Effector memory CD8-positive, alpha-beta T cell (primary cell): Measurements from ENCODE around the gene CBX1.
A peak's percentile ranks its signal among the peaks of the same experiment; 100 is the strongest.

Experiments
- ATAC-seq: fragments of 150-1000 bp; cut with Tn5 transposase; replicated peaks from 2 replicates; pipeline ENCODE4 v1.10.0; 2021; ENCODE audit warnings: mild to moderate bottlenecking, moderate library complexity
- DNase-seq, 3 experiments: peaks; one replicate each; pipeline ENCODE4 v3.0.0; 2021
- H3K27ac Mint-ChIP-seq, 2 donors: one replicate each; pipeline ENCODE4 v1.8.0; 2022; ENCODE audit warnings: mild to moderate bottlenecking in 2 of 2, mixed read lengths in 2 of 2, moderate library complexity in 2 of 2
- H3K27me3 Mint-ChIP-seq, 2 donors: one replicate each; pipeline ENCODE4 v1.8.0; 2022; ENCODE audit warnings: mixed read lengths in 2 of 2
- H3K36me3 Mint-ChIP-seq: one replicate; pipeline ENCODE4 v1.8.0; 2022; ENCODE audit warnings: mild to moderate bottlenecking, moderate library complexity, mixed read lengths; ENCODE audit not compliant: insufficient read depth
- H3K4me1 Mint-ChIP-seq, 2 donors: one replicate each; pipeline ENCODE4 v1.8.0; 2022; ENCODE audit warnings: low read depth in 2 of 2, mixed read lengths in 2 of 2
- H3K4me3 Mint-ChIP-seq, 2 donors: one replicate each; pipeline ENCODE4 v1.8.0; 2022; ENCODE audit warnings: mild to moderate bottlenecking in 2 of 2, mixed read lengths in 2 of 2, moderate library complexity in 2 of 2
- H3K9me3 Mint-ChIP-seq, 2 donors: one replicate each; pipeline ENCODE4 v1.8.0; 2022; ENCODE audit warnings: mixed read lengths in 2 of 2

CBX1 gene

DNA sequence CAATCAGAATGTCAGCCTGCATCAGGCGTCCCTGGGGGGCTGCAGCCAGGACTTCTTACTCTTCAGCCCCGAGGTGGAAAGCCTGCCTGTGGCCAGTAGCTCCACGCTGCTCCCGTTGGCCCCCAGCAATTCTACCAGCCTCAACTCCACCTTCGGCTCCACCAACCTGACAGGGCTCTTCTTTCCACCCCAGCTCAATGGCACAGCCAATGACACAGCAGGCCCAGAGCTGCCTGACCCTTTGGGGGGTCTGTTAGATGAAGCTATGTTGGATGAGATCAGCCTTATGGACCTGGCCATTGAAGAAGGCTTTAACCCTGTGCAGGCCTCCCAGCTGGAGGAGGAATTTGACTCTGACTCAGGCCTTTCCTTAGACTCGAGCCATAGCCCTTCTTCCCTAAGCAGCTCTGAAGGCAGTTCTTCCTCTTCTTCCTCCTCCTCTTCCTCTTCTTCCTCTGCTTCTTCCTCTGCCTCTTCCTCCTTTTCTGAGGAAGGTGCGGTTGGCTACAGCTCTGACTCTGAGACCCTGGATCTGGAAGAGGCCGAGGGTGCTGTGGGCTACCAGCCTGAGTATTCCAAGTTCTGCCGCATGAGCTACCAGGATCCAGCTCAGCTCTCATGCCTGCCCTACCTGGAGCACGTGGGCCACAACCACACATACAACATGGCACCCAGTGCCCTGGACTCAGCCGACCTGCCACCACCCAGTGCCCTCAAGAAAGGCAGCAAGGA lies 42.7 kb downstream of the CBX1 start:
- Mint-ChIP-seq H3K4me1 (peaks cover 15 to 21% of the 10 kb centered on the region in 2 donors), H3K9me3 (no peaks in the 10 kb centered on the region), H3K27ac (peak overlapping the region in 1 of 2 donors; percentile 65), H3K4me3 (no peak overlapping the region), H3K27me3 (no peaks in the 10 kb centered on the region), H3K36me3 (peaks cover 49% of the 10 kb centered on the region)
- ATAC-seq (no peak), DNase-seq (no peak)

DNA sequence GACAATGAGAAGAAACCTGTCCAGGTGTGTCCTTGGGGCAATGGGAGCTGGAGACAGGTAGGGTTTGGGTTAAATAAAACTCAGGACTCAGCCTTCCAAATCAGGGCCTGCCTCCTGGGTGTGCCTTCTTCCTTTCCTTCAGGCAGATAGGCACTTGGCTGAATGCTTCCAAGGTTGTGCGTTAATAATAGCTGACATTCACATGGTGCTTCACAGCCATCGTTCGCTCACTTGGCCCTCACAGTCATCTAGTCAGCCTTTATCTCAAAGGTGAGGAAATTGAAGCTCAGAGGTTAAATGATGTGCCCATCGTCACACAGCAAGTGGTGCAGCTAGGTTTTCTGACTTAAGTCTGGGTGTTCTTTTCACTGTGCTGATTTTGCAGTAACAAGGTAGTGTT lies 43.7 kb downstream of the CBX1 start:
- no peak for ATAC-seq

DNA sequence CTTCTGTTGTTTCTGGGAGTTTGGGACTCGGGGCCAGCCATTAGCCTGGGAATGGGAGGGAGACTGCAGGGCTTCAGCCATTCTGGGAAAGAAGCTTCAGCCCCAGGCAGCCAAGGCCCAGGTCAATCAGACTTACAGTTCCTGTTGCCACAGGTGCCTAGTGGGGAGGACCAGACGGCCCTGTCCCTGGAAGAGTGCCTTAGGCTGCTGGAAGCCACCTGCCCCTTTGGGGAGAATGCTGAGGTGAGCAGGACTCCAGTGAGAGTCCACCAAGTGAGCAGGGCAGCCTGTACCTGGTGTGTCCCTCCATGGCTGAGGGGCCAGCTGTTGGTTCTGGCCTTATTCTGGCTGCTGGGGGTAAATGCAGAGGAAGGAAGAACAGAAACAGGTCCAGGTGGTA lies 44.4 kb downstream of the CBX1 start:
- no peak for DNase-seq
- H3K27me3 Mint-ChIP-seq, result no peaks in the 10 kb centered on the region
- peaks cover 38% of the 10 kb centered on the region for H3K36me3 Mint-ChIP-seq
- H3K27ac Mint-ChIP-seq, result peak overlapping the region; percentile 12 to 61
- no peak for ATAC-seq
- no peaks in the 10 kb centered on the region for H3K9me3 Mint-ChIP-seq
- peaks cover 26 to 36% of the 10 kb centered on the region in 2 donors for H3K4me1 Mint-ChIP-seq
- no peak overlapping the region for H3K4me3 Mint-ChIP-seq

More for the DNA sequence above, 43.7 kb downstream of the CBX1 start:
- no peak for DNase-seq
- Mint-ChIP-seq H3K4me1 (peaks cover 21 to 30% of the 10 kb centered on the region in 2 donors), H3K36me3 (peaks cover 44% of the 10 kb centered on the region), H3K27me3 (no peaks in the 10 kb centered on the region), H3K9me3 (no peaks in the 10 kb centered on the region), H3K4me3 (no peak overlapping the region), H3K27ac (peak overlapping the region in 1 of 2 donors; percentile 12)

DNA sequence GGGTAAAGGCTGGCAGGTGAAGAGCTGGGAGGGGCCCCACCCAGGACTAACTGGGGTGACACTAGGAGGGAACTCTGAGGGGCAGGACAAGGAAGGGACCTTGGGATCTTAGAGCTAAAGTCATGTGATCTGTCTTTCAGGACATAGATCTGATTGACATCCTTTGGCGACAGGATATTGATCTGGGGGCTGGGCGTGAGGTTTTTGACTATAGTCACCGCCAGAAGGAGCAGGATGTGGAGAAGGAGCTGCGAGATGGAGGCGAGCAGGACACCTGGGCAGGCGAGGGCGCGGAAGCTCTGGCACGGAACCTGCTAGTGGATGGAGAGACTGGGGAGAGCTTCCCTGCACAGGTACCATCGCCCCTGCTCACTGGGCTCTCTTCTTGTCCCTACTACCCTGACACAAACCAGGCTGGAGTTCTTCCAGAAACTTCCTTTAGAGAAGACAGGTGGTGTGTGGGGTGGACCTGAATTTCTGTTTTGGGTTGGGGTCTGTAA lies 45.0 kb downstream of the CBX1 start:
- no peak for ATAC-seq
- no peaks in the 10 kb centered on the region for H3K9me3 Mint-ChIP-seq
- peaks cover 31 to 40% of the 10 kb centered on the region in 2 donors for H3K4me1 Mint-ChIP-seq
- H3K36me3 Mint-ChIP-seq, result peaks cover 36% of the 10 kb centered on the region
- H3K4me3 Mint-ChIP-seq, result no peak overlapping the region
- H3K27ac Mint-ChIP-seq, result peak overlapping the region; percentile 47 to 61
- H3K27me3 Mint-ChIP-seq, result no peaks in the 10 kb centered on the region
- no peak for DNase-seq

DNA sequence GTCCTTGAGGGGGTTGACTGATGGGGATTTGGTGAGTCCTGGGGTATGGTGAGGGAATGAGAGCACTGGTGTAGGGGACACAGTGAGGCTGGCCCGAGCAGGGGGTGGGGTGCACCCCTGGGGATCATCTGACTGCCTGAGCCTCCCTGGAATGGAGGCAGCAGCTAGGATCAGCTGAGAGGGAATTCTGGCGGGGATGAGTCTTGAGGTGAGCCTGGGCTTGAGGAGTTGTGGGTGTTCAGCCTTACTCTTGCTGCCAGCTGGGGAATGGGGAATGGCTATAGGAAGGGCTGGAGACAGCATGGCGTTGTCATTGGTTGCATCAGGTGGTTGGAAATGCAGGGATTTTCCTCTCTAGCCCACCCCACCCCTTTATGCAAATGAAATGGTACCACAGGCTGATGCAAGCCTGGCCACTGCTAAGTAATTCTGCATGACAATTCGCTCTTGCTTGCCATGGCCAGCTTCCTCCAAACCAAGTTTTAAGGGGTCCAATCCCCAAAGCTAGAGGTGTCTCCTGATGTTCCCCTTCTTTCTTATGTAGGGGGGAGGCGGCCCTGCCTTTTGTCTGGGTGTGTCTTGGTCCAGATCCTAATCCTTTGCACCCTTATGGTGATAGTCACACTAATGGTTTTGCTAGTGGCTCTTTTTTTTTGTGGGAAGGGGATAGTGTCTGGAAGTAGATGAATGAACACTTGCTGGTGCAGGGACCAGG lies 45.6 kb downstream of the CBX1 start:
- H3K36me3 Mint-ChIP-seq, result peaks cover 36% of the 10 kb centered on the region
- H3K4me3 Mint-ChIP-seq, result no peak overlapping the region
- H3K27ac Mint-ChIP-seq, result peak overlapping the region; percentile 47 to 61
- H3K4me1 Mint-ChIP-seq, result peaks cover 34 to 43% of the 10 kb centered on the region in 2 donors
- H3K27me3 Mint-ChIP-seq, result no peaks in the 10 kb centered on the region
- ATAC-seq (no peak), DNase-seq (no peak)
- H3K9me3 Mint-ChIP-seq, result no peaks in the 10 kb centered on the region

DNA sequence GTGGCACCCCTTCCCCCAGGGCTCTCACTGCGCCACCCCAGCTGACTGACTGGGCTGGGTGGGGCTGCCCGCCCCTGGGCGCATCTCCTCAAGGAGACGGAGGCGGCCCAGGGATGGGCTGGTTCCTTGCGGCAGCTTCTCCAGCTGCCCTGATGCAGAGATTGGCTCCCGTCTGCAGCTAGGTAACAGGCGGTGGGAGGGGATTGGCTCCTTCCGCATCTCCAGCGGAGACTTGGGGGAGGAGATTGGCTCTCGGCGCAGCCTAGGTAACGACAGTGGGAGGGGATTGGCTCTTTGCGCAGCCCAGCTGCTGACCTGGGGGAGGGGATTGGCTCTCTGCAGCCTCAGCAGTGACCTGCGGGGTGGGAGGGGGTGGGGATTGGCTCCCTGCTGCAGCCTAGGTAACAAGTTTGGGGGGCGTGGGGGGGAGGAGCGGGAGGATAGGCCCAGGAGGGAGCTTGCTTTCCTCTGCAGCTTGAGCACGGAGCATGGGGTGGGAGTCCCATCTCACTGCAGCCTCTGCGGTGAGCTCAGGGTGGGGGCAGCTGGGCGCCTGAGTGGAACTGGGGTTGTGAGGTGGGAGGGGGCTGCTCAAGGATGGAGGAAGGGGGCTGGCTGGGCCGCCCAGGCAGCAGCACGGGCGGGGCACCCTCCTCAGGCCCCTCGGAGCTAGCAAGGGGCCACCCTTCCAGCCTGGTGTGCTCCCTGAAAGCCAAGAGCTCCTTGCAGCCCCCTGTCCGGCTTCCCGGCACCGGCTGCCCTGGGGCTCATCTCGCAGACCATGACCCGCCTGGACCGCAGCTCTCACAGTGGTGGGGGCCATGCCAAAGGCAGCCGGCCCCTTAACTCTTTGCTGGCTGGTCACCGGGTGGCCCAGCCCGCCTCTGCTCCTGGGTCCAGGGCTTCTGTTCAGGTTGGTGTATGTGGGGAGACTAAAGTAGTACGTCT lies 46.8 kb downstream of the CBX1 start:
- no peak for ATAC-seq
- H3K27ac Mint-ChIP-seq, result peak overlapping the region; percentile 9 to 61
- H3K4me3 Mint-ChIP-seq, result no peak overlapping the region
- H3K36me3 Mint-ChIP-seq, result peaks cover 32% of the 10 kb centered on the region
- no peaks in the 10 kb centered on the region for H3K9me3 Mint-ChIP-seq
- no peaks in the 10 kb centered on the region for H3K27me3 Mint-ChIP-seq
- no peak for DNase-seq
- H3K4me1 Mint-ChIP-seq, result peaks cover 43 to 53% of the 10 kb centered on the region in 2 donors

DNA sequence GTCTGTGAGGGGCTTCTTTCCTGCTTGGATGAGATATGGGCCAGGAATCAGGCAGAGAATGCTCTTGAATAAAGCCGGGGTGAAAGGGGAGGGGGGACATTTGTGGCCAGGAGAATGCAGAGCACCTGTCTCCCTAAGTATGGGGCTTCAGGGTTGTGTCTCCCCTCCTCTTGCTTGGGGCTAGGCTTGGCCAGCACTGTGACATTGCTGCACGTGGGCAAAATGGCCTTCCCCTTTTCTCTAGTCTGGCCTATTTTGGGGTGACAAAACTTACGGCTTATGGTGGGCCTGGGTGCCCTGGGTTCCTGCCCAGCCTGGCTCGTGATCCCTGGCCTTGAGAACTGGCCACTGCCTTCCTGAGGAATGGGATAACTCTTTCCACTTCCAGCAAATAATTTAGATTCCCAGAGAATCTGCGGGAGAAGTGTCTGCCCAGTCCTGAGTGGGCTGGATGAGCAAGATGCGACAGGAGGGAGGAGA lies 47.5 kb downstream of the CBX1 start:
- no peaks in the 10 kb centered on the region for H3K27me3 Mint-ChIP-seq
- peaks cover 48 to 61% of the 10 kb centered on the region in 2 donors for H3K4me1 Mint-ChIP-seq
- no peaks in the 10 kb centered on the region for H3K9me3 Mint-ChIP-seq
- no peak overlapping the region for H3K4me3 Mint-ChIP-seq
- no peak for DNase-seq
- peak overlapping the region; percentile 58 to 73 for H3K27ac Mint-ChIP-seq
- ATAC-seq, result no peak
- peaks cover 27% of the 10 kb centered on the region for H3K36me3 Mint-ChIP-seq

DNA sequence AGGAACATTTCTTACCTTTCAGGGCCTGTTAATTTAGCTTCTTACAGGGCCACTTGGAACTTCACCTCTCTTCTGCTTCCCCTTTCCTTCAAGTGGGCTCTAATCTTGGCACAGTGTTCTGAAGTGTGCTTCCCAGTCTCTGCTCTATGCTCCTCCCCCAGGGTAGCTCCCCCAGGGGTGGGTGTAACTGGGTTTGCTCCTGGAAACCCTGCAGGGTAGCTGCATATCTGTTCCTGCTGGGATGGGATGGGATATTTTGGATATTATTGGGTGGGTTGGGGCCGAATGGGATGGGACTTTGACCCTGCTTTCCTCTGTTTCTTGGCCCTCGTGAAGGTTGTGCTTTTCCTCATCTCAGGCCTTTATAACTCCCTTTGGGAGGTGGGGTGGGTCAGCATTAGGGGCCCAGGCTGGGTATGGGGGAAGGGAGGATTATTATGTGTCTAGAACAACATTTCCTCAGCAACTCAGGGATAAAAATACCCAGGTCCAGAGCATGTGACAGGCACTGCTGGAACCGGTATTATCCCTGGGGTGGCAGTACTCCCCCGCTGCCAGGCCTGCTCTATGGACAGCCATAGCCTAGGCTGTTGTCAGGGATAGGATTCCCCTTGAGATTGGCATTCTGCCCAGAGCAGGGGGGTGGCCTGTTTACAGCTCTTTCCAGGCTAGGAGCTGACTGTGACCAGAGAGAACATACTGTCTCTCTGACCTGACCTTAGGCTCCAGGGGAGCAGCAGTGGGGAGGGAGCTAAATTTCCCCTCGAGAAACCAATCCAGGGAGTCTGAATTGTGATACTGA lies 48.1 kb downstream of the CBX1 start:
- no peaks in the 10 kb centered on the region for H3K9me3 Mint-ChIP-seq
- H3K27me3 Mint-ChIP-seq, result no peaks in the 10 kb centered on the region
- ATAC-seq (no peak), DNase-seq (no peak)
- H3K27ac Mint-ChIP-seq, result peak overlapping the region; percentile 58 to 73
- H3K4me3 Mint-ChIP-seq, result no peak overlapping the region
- H3K4me1 Mint-ChIP-seq, result peaks cover 47 to 63% of the 10 kb centered on the region in 2 donors
- peaks cover 27% of the 10 kb centered on the region for H3K36me3 Mint-ChIP-seq

DNA sequence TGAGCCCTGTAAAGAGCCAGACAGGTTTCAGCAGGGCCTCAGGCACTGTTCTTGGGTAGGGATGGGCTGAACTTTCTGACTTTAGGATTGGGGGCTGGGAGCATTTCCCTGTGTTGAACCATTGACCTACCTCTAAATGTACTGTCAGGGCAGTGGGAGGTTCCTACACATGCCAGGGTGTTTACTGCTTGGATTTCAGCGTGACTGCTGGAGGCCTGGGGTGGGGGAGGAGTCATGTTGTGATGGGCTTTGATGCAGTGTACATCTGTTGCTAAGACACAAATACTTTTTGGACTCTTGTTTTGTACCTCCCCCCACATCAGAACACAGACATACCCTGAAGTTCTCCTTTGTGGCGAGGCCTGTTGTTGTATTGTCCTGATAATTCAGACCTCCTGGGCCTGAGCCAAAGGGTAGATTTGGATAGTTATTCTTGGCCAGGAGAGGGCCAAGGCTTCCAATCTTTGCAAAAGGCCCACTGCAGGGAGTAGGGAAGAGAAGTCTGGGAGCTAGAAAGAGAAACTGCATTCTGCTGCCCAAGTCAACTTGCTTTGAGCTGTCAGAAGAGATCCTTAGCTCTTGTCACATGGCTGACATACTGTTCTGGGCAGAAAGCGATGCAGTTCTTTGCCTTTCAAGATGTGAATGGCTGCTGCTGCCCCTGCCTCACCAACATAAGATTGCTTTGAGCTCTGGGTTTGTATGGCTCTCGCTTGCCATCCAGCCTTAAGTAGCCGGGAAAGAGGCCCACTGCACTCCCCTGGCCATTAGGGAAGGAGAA lies 49.4 kb downstream of the CBX1 start:
- Mint-ChIP-seq H3K27me3 (no peaks in the 10 kb centered on the region), H3K9me3 (no peaks in the 10 kb centered on the region), H3K27ac (peak overlapping the region in 1 of 2 donors; percentile 77), H3K4me3 (no peak overlapping the region), H3K4me1 (peaks cover 56 to 70% of the 10 kb centered on the region in 2 donors), H3K36me3 (peaks cover 29% of the 10 kb centered on the region)
- ATAC-seq, result no peak
- no peak for DNase-seq

DNA sequence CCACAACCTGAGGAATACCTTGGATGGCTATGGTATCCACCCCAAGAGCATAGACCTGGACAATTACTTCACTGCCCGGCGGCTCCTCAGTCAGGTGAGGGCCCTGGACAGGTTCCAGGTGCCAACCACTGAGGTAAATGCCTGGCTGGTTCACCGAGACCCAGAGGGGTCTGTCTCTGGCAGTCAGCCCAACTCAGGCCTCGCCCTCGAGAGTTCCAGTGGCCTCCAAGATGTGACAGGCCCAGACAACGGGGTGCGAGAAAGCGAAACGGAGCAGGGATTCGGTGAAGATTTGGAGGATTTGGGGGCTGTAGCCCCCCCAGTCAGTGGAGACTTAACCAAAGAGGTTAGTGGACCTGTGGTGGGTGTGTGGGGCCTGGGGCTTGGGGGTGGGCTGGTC lies 50.0 kb downstream of the CBX1 start:
- no peak overlapping the region for H3K4me3 Mint-ChIP-seq
- peaks cover 24% of the 10 kb centered on the region for H3K36me3 Mint-ChIP-seq
- H3K27ac Mint-ChIP-seq, result peak overlapping the region in 1 of 2 donors; percentile 77
- H3K9me3 Mint-ChIP-seq, result no peaks in the 10 kb centered on the region
- ATAC-seq, result no peak
- peaks cover 58 to 68% of the 10 kb centered on the region in 2 donors for H3K4me1 Mint-ChIP-seq
- no peaks in the 10 kb centered on the region for H3K27me3 Mint-ChIP-seq
- DNase-seq, result no peak

DNA sequence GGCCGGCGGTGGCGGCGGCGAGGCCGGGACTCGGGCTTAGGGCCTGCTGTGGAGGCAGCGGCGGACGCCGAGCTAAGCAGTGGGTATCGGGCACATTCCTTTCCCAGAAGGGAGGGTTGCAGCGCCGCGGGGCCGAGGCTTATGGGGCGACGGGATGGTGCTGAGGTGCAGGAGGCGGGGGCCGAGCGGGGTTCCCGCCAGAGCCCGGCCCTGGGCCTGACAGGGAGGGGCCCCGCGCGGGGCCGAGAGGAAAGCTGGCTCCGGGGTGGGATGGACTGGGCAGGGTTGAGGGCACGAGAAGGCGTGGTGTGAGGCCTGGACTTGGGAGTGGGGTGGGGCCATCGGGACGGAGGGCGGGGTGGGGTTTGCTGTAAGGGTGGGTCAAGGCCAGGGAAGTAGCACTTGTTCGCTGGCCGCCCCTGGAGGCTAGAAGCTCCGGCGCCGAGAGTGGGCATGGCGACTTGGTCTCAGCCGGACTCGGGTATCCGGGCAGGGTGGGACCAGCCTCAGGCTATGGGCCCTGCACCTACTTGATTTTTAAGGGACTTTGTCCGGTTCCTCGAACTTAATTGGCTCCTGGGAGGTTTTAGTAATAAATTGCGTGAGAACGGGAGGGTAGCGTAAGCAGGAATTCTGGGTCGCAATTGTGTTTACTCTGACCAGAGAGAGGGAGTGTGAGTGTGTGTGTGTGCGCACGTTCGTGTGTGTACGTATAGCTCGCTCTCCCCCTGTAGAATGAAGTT lies 52.7 kb downstream of the CBX1 start:
- ATAC-seq (no peak), DNase-seq (peak in 1 of 3 experiments; percentile 18)
- H3K4me1 Mint-ChIP-seq, result peaks cover 49 to 57% of the 10 kb centered on the region in 2 donors
- peak overlapping the region; percentile 81 to 83 for H3K4me3 Mint-ChIP-seq
- peaks cover 17% of the 10 kb centered on the region for H3K36me3 Mint-ChIP-seq
- H3K27me3 Mint-ChIP-seq, result no peaks in the 10 kb centered on the region
- no peaks in the 10 kb centered on the region for H3K9me3 Mint-ChIP-seq
- H3K27ac Mint-ChIP-seq, result peak overlapping the region; percentile 94 to 95
